ENCODE results near the gene CAMSAP1. TPM values are rescaled to one million over a fixed set of nuclear protein-coding genes. Genes with fewer than 3 reads are reported as not detected.

The CAMSAP1 gene
- total and polyA plus RNA-seq, 4 donors, result 5.0 to 29.8 (median 15.1) TPM

DNA sequence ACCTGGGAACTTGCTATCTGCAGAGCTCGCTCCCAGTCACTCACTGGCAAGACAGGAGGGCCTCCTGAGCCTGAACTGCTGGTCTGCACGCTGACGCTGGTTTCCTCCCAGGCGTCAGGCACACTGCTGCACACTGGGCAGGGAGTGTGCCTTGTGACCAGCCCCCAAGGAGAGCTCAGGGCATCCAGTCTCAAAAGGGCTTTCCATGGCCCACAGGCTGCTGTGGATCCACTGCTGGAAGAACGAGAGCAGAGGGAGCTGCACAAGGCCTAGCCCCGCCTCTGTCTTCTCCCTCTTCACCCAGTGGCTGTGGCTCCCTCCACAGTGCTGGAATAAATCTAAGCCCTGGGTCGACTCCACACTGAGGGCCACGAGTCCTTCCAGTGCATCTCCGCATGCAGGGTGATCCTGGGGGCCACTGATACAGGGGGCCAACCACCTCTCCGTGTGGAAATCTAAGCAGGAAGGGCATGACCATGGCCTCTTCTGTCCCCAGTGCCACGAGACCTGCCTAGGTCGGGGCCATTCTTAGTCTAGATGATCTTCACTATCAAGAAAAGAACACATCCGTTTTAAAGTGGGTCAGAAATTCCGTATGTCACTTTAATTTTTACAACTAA is 93.6 kb downstream of the CAMSAP1 start:
- no peaks in the 10 kb centered on the region for H3K27me3 ChIP-seq (ENCODE audit: control insufficient read depth in 3 of 3, insufficient read depth in 3 of 3, low read length in 2 of 3)
- no peak for ATAC-seq (ENCODE audit: insufficient read depth, low FRiP score)
- DNase-seq, result no peak
- H3K27ac ChIP-seq (ENCODE audit: low read depth in 1 of 2, low read length in 1 of 2), result no peak overlapping the region
- no peak overlapping the region for H3K9ac ChIP-seq (ENCODE audit: insufficient read depth in 1 of 2, low read length in 2 of 2)
- 92% methylated on average over 14 of the region's 14 CpGs for WGBS, 2 donors
- H3K4me3 ChIP-seq, result no peak overlapping the region
- no peaks in the 10 kb centered on the region for H3K9me3 ChIP-seq (ENCODE audit: control insufficient read depth in 4 of 4, insufficient read depth in 3 of 4, low read length in 3 of 4)
- no peak for TF ChIP-seq CTCF (IDR thresholded peaks at IDR 0.05; ENCODE audit: control extremely low read depth, extremely low read depth)
- no peaks in the 10 kb centered on the region for H3K4me1 ChIP-seq (ENCODE audit: control insufficient read depth in 5 of 5, insufficient read depth in 5 of 5, low read length in 5 of 5)
- peaks cover 18 to 62% (median 48%) of the 10 kb centered on the region in 4 donors for H3K36me3 ChIP-seq (ENCODE audit: control insufficient read depth in 4 of 4, insufficient read depth in 4 of 4, low read length in 4 of 4)

- DNase-seq (no peak), ATAC-seq (ENCODE audit: insufficient read depth, low FRiP score) (no peak)
- no peaks in the 10 kb centered on the region for H3K27me3 ChIP-seq (ENCODE audit: control insufficient read depth in 3 of 3, insufficient read depth in 3 of 3, low read length in 2 of 3)
- WGBS, 2 donors, result 94 to 97% methylated on average over 13 of the region's 13 CpGs
- peaks cover 18 to 54% (median 43%) of the 10 kb centered on the region in 4 donors for H3K36me3 ChIP-seq (ENCODE audit: control insufficient read depth in 4 of 4, insufficient read depth in 4 of 4, low read length in 4 of 4)
- no peaks in the 10 kb centered on the region for H3K9me3 ChIP-seq (ENCODE audit: control insufficient read depth in 4 of 4, insufficient read depth in 3 of 4, low read length in 3 of 4)
- no peak overlapping the region for H3K9ac ChIP-seq (ENCODE audit: insufficient read depth in 1 of 2, low read length in 2 of 2)
- H3K27ac ChIP-seq (ENCODE audit: low read depth in 1 of 2, low read length in 1 of 2), result no peak overlapping the region
- H3K4me1 ChIP-seq (ENCODE audit: control insufficient read depth in 5 of 5, insufficient read depth in 5 of 5, low read length in 5 of 5), result no peaks in the 10 kb centered on the region
- no peak for TF ChIP-seq CTCF (IDR thresholded peaks at IDR 0.05; ENCODE audit: control extremely low read depth, extremely low read depth)
- no peak overlapping the region for H3K4me3 ChIP-seq
These were observed 94.4 kb downstream of the CAMSAP1 start for GRCh38 chr9:135812961-135813360.

DNA sequence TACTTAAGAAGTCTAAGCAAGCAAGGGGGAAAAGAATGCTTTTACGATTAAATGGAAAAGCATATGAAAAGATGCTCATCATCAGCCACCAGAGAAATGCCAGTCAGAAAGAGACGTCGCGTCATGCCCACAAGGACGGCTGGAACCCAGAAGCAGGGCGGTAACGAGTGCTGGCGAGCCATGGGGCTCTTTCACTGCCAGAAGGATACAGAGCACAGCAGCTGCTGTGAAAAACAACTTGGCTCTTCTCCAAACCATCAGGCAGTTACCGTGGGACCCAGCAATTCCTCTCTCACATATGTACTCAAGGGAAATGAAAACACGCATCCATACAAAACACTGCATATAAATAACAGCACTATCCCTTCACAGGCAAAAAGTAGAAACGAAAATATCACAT is 95.5 kb downstream of the CAMSAP1 start:
- H3K9me3 ChIP-seq (ENCODE audit: control insufficient read depth in 4 of 4, insufficient read depth in 3 of 4, low read length in 3 of 4), result no peaks in the 10 kb centered on the region
- TF ChIP-seq CTCF (IDR thresholded peaks at IDR 0.05; ENCODE audit: control extremely low read depth, extremely low read depth), result no peak
- WGBS, 2 donors, result 85 to 87% methylated on average over 11 of the region's 11 CpGs
- H3K4me1 ChIP-seq (ENCODE audit: control insufficient read depth in 5 of 5, insufficient read depth in 5 of 5, low read length in 5 of 5), result no peaks in the 10 kb centered on the region
- no peak for ATAC-seq (ENCODE audit: insufficient read depth, low FRiP score)
- H3K27ac ChIP-seq (ENCODE audit: low read depth in 1 of 2, low read length in 1 of 2), result no peak overlapping the region
- H3K9ac ChIP-seq (ENCODE audit: insufficient read depth in 1 of 2, low read length in 2 of 2), result no peak overlapping the region
- no peaks in the 10 kb centered on the region for H3K27me3 ChIP-seq (ENCODE audit: control insufficient read depth in 3 of 3, insufficient read depth in 3 of 3, low read length in 2 of 3)
- H3K36me3 ChIP-seq (ENCODE audit: control insufficient read depth in 4 of 4, insufficient read depth in 4 of 4, low read length in 4 of 4), result peaks cover 14 to 47% (median 36%) of the 10 kb centered on the region in 4 donors
- DNase-seq, result peak in 2 of 3 donors; percentile 37 to 58
- H3K4me3 ChIP-seq, result no peak overlapping the region

All from lung (tissue), 12 donors.